Measurements from ENCODE around the gene ACO1.

ACO1 gene

GRCh38 chr9:32456564-32456963 lies 72.1 kb downstream of the ACO1 start:
- no peak for FAIRE-seq
- no peak for TF ChIP-seq TAF1 (IDR thresholded peaks at IDR 0.05; ENCODE audit: low read depth, low read length)
- no peak for TF ChIP-seq PAX5 (IDR thresholded peaks at IDR 0.05; ENCODE audit: insufficient read depth, low read length, severe bottlenecking)
- no peak for TF ChIP-seq POU2F2 (IDR thresholded peaks at IDR 0.05; ENCODE audit: low read depth, low read length)
- TF ChIP-seq SPI1 (IDR thresholded peaks at IDR 0.05; ENCODE audit: low read depth, low read length) = no peak
- TF ChIP-seq POLR2AphosphoS5 (IDR thresholded peaks at IDR 0.05; ENCODE audit: low read depth, low read length) = no peak
- TF ChIP-seq POLR2A (IDR thresholded peaks at IDR 0.05; ENCODE audit: low read depth, low read length) = no peak

GRCh38 chr9:32463500-32464293 lies 79.3 kb downstream of the ACO1 start:
- no peak for TF ChIP-seq SPI1 (IDR thresholded peaks at IDR 0.05; ENCODE audit: low read depth, low read length)
- no peak for TF ChIP-seq POLR2AphosphoS5 (IDR thresholded peaks at IDR 0.05; ENCODE audit: low read depth, low read length)
- TF ChIP-seq PAX5 (IDR thresholded peaks at IDR 0.05; ENCODE audit: insufficient read depth, low read length, severe bottlenecking) = no peak
- TF ChIP-seq TAF1 (IDR thresholded peaks at IDR 0.05; ENCODE audit: low read depth, low read length) = no peak
- no peak for TF ChIP-seq POLR2A (IDR thresholded peaks at IDR 0.05; ENCODE audit: low read depth, low read length)
- TF ChIP-seq POU2F2 (IDR thresholded peaks at IDR 0.05; ENCODE audit: low read depth, low read length) = no peak
- FAIRE-seq (no peak), DNase-seq (ENCODE audit: insufficient read length, low spot score) (no peak)

More at GRCh38 chr9:32456564-32456963, 72.1 kb downstream of the ACO1 start:
- DNase-seq (ENCODE audit: insufficient read length, low spot score) = no peak

GRCh38 chr9:32468740-32469139 lies 84.3 kb downstream of the ACO1 start:
- TF ChIP-seq SPI1 (IDR thresholded peaks at IDR 0.05; ENCODE audit: low read depth, low read length) = no peak
- no peak for TF ChIP-seq TAF1 (IDR thresholded peaks at IDR 0.05; ENCODE audit: low read depth, low read length)

GRCh38 chr9:32472344-32472743 lies 87.9 kb downstream of the ACO1 start:
- no peak for DNase-seq (ENCODE audit: insufficient read length, low spot score)
- TF ChIP-seq PAX5 (IDR thresholded peaks at IDR 0.05; ENCODE audit: insufficient read depth, low read length, severe bottlenecking) (no peak), SPI1 (IDR thresholded peaks at IDR 0.05; ENCODE audit: low read depth, low read length) (no peak), TAF1 (IDR thresholded peaks at IDR 0.05; ENCODE audit: low read depth, low read length) (no peak)
- FAIRE-seq = no peak

More at GRCh38 chr9:32468740-32469139, 84.3 kb downstream of the ACO1 start:
- no peak for DNase-seq (ENCODE audit: insufficient read length, low spot score)
- FAIRE-seq = no peak

- FAIRE-seq (no peak), DNase-seq (ENCODE audit: insufficient read length, low spot score) (no peak)
- TF ChIP-seq POU2F2 (IDR thresholded peaks at IDR 0.05; ENCODE audit: low read depth, low read length) (no peak), TAF1 (IDR thresholded peaks at IDR 0.05; ENCODE audit: low read depth, low read length) (no peak), PAX5 (IDR thresholded peaks at IDR 0.05; ENCODE audit: insufficient read depth, low read length, severe bottlenecking) (no peak), POLR2A (IDR thresholded peaks at IDR 0.05; ENCODE audit: low read depth, low read length) (no peak), SPI1 (IDR thresholded peaks at IDR 0.05; ENCODE audit: low read depth, low read length) (no peak), POLR2AphosphoS5 (IDR thresholded peaks at IDR 0.05; ENCODE audit: low read depth, low read length) (no peak)
Observed at GRCh38 chr9:32483343-32483742, 98.9 kb downstream of the ACO1 start.

- DNase-seq (ENCODE audit: insufficient read length, low spot score) = no peak
- TF ChIP-seq POU2F2 (IDR thresholded peaks at IDR 0.05; ENCODE audit: low read depth, low read length) (no peak), TAF1 (IDR thresholded peaks at IDR 0.05; ENCODE audit: low read depth, low read length) (no peak), POLR2A (IDR thresholded peaks at IDR 0.05; ENCODE audit: low read depth, low read length) (no peak), POLR2AphosphoS5 (IDR thresholded peaks at IDR 0.05; ENCODE audit: low read depth, low read length) (no peak), SPI1 (IDR thresholded peaks at IDR 0.05; ENCODE audit: low read depth, low read length) (no peak), PAX5 (IDR thresholded peaks at IDR 0.05; ENCODE audit: insufficient read depth, low read length, severe bottlenecking) (no peak)
- FAIRE-seq = no peak
Observed at GRCh38 chr9:32486839-32487562, 102.6 kb downstream of the ACO1 start.

- no peak for FAIRE-seq
- DNase-seq (ENCODE audit: insufficient read length, low spot score) = no peak
- TF ChIP-seq POLR2AphosphoS5 (IDR thresholded peaks at IDR 0.05; ENCODE audit: low read depth, low read length) (no peak), PAX5 (IDR thresholded peaks at IDR 0.05; ENCODE audit: insufficient read depth, low read length, severe bottlenecking) (no peak), SPI1 (IDR thresholded peaks at IDR 0.05; ENCODE audit: low read depth, low read length) (no peak), POLR2A (IDR thresholded peaks at IDR 0.05; ENCODE audit: low read depth, low read length) (no peak), POU2F2 (IDR thresholded peaks at IDR 0.05; ENCODE audit: low read depth, low read length) (no peak), TAF1 (IDR thresholded peaks at IDR 0.05; ENCODE audit: low read depth, low read length) (no peak)
Observed at GRCh38 chr9:32487981-32488380, 103.5 kb downstream of the ACO1 start.

GRCh38 chr9:32490601-32491000 lies 106.2 kb downstream of the ACO1 start:
- no peak for FAIRE-seq
- TF ChIP-seq POLR2A (IDR thresholded peaks at IDR 0.05; ENCODE audit: low read depth, low read length) = no peak
- TF ChIP-seq TAF1 (IDR thresholded peaks at IDR 0.05; ENCODE audit: low read depth, low read length) = no peak
- TF ChIP-seq PAX5 (IDR thresholded peaks at IDR 0.05; ENCODE audit: insufficient read depth, low read length, severe bottlenecking) = no peak
- no peak for TF ChIP-seq POLR2AphosphoS5 (IDR thresholded peaks at IDR 0.05; ENCODE audit: low read depth, low read length)
- no peak for TF ChIP-seq POU2F2 (IDR thresholded peaks at IDR 0.05; ENCODE audit: low read depth, low read length)
- no peak for TF ChIP-seq SPI1 (IDR thresholded peaks at IDR 0.05; ENCODE audit: low read depth, low read length)

GRCh38 chr9:32497921-32498320 lies 113.5 kb downstream of the ACO1 start:
- DNase-seq (ENCODE audit: insufficient read length, low spot score) (no peak), FAIRE-seq (no peak)
- no peak for TF ChIP-seq PAX5 (IDR thresholded peaks at IDR 0.05; ENCODE audit: insufficient read depth, low read length, severe bottlenecking)
- no peak for TF ChIP-seq TAF1 (IDR thresholded peaks at IDR 0.05; ENCODE audit: low read depth, low read length)
- TF ChIP-seq POU2F2 (IDR thresholded peaks at IDR 0.05; ENCODE audit: low read depth, low read length) = no peak
- TF ChIP-seq POLR2AphosphoS5 (IDR thresholded peaks at IDR 0.05; ENCODE audit: low read depth, low read length) = no peak
- TF ChIP-seq SPI1 (IDR thresholded peaks at IDR 0.05; ENCODE audit: low read depth, low read length) = no peak
- TF ChIP-seq POLR2A (IDR thresholded peaks at IDR 0.05; ENCODE audit: low read depth, low read length) = no peak

More at GRCh38 chr9:32490601-32491000, 106.2 kb downstream of the ACO1 start:
- DNase-seq (ENCODE audit: insufficient read length, low spot score) = no peak
